ENCODE data around the gene CNTNAP3.
"Not testable (repeated sequence)": the region's sequence is repeated elsewhere in the genome, so short reads cannot be mapped to it uniquely, and the experiment has no call there.

DNA sequence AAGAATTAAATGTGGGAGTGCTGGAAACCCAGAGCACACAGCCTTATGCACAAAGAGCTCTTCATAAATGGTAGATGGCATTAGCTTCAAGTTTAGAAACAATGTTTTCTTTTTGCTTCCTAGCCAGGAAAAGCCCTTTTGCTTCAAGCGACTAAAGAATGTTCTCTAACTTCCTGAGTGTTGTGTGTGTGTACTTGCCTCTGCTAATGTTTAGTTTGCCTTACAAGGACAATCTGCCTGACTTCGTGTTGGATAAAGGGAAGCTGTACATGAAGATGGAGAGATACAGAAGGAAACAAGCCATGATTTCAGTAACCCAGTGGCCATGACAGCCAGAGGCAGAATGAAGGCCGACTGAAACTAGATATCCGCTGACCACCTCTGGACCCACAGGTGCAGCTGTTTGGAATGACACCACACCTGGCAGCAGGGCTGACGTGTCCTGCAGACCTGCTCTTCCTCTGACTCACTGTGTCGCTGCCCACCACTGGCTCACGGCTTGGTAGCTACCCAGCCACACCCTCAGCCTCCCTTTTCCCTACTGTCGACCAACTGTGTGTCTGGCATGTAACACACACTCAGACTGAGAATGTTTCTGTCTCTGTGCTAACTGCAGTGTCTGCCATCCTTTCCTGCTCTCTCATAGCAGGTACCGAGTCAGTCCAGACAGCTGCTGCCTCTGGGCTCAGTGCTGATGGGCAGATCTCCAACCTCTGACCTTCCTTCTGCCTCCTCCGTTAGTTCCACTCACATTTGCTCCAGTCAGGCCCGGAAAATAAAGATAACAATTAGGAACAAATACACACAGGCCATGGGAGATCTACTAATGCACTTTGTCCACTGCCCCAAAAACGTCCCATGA lies 55.6 kb downstream of the CNTNAP3 start:
- TF ChIP-seq, protein P1, sequence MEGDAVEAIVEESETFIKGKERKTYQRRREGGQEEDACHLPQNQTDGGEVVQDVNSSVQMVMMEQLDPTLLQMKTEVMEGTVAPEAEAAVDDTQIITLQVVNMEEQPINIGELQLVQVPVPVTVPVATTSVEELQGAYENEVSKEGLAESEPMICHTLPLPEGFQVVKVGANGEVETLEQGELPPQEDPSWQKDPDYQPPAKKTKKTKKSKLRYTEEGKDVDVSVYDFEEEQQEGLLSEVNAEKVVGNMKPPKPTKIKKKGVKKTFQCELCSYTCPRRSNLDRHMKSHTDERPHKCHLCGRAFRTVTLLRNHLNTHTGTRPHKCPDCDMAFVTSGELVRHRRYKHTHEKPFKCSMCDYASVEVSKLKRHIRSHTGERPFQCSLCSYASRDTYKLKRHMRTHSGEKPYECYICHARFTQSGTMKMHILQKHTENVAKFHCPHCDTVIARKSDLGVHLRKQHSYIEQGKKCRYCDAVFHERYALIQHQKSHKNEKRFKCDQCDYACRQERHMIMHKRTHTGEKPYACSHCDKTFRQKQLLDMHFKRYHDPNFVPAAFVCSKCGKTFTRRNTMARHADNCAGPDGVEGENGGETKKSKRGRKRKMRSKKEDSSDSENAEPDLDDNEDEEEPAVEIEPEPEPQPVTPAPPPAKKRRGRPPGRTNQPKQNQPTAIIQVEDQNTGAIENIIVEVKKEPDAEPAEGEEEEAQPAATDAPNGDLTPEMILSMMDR (IDR thresholded peaks at IDR 0.05 in 2 of 3, conservative IDR thresholded peaks at IDR 0.05 in 1 of 3; ENCODE audit: control insufficient read depth in 2 of 3, extremely low read depth in 1 of 3, insufficient read depth in 1 of 3, low read depth in 3 of 3, low read length in 3 of 3) = not testable (repeated sequence)
- not testable (repeated sequence) for TF ChIP-seq TBL1XR1 (IDR thresholded peaks at IDR 0.05; ENCODE audit: low read depth, low read length); SRF (IDR thresholded peaks at IDR 0.05; ENCODE audit: low read depth in 2 of 2, low read length in 2 of 2); RFX5 (IDR thresholded peaks at IDR 0.05; ENCODE audit: low read depth, low read length); EZH2 (IDR thresholded peaks at IDR 0.05; ENCODE audit: borderline replicate concordance, control insufficient read depth, low read depth, low read length); CBFB (IDR thresholded peaks at IDR 0.05; ENCODE audit: low read depth); ATF7 (IDR thresholded peaks at IDR 0.05; ENCODE audit: low read depth); POLR2AphosphoS5 (IDR thresholded peaks at IDR 0.05; ENCODE audit: low read length)
